Stimulated activated CD4-positive, alpha-beta T cell treated with anti-CD3 and anti-CD28 coated beads, Interleukin-2, amount 100 ng/mL, for 48 hours (primary cell): ENCODE measurements around the gene KRTAP4-9.
"Not testable (repeated sequence)": the region's sequence is repeated elsewhere in the genome, so short reads cannot be mapped to it uniquely, and the experiment has no call there.

Source experiments
- DNase-seq, 2 donors: peaks; one replicate each; pipeline ENCODE4 v3.0.0-alpha.2; 2020

KRTAP4-9 gene

DNA sequence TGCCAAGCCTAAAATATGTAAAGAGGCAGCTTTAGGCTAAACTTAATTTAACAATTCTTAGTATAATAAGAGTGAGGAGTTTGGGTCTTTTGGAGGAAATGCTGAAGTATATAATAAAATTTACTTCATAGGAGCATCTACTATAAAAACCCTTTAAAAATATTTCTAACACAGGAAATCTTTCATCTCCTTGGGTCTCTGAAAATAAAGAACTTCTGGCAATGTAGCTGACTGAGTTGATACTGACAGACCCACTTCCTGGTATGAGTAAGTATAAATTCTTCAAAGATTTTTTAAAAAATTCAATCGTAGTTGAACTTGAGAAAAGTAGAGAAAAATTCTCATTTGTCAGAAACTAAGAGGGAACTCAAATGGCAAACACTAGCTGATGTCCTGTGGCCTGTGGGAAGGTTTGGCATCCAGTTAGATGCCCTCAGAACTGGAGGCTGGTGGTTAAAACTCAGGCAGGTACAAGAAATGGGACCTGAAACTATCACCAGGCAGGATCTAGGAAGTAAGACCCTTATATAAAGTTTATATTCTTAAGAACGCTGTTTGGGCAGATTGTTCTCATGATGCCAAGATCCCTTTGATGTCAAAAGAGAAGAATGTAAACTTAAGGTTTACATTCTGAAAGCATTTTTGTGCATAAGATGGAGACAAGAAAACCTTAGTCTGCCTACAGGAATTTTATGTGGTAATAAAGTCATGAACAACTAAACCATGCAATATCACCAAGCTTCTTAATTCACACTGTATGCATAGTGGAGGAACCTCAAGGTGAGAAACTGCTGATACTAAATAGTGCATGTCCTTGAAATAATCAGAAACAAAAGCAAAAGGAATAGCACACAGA lies 28.9 kb downstream of the KRTAP4-9 start:
- DNase-seq, result no peak

DNA sequence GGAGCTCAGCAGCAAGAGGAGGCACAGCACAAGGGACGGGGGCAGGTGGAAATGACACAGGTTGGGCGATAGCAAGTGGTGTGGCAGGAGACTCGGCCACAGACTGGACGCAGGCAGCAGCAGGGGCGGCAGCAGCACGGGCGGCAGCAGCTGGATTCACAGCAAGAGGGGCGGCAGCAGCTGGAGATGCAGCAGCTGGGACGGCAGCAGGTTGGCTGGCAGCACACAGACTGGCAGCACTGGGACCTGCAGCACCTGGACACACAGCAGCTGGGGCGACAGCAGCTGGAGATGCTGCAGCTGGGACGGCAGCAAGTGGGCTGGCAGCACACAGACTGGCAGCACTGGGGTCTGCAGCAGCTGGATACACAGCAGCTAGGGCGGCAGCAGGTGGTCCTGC lies 34.7 kb downstream of the KRTAP4-9 start:
- not testable (repeated sequence) for DNase-seq

DNA sequence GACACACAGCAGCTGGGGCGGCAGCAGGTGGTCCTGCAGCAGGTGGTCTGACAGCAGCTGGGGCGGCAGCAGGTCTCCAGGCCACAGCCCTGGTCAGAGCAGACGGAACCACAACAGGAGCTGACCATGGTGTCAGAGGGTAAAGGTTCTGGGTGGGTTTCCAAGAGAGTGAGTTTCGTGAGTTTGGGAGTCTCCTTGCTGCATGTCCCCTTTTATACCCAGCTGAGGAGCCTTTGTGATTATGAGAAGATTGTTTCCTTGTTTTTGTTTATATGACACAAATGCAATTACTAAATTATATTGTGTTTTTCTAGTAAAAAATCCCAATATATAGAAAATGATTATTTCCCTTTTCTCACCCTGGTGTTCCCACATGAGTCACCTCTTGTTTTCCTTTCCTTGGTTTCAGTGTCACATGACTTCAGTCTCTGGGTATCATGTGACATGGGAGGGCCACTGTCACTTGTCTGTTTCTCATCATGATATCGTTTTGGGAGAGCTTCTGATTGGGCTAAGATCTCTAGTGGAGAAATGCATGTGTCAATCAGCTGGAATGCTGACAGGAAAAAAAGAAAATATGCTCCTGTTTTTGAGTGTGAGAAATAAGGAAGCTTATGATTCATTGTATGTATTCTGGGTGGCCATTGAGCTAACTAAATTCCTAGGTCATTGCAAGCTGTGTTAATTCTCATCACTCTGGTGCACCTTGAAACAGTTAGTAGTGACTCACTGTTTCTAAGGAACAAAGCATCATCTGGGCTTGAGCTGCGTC lies 35.4 kb downstream of the KRTAP4-9 start, which contains the start of gene KRTAP4-6:
Gene KRTAP4-6 (minus strand): TSS at position 185 of the 772 bp plus-strand sequence. CDS start 57 bp downstream, at position 128.
- DNase-seq, result no peak

DNA sequence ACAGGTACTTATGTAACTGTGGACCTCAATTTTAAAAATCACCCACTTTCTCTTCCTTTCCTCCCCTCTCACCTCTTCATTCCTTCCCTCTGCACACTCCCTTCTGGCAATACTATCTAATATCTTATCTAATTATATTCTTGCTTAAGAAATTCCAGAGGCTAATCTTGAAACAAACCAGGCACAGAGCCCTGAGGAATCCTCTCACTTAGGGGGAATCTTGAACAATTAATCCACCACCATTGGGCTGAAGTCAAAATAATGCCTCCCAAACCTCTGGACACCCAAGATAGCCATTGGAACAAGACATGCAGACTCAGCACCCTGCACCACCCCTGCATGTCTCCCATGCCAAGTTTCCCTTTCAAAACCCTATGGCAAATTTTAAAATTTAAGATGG lies 36.2 kb downstream of the KRTAP4-9 start:
- no peak for DNase-seq

DNA sequence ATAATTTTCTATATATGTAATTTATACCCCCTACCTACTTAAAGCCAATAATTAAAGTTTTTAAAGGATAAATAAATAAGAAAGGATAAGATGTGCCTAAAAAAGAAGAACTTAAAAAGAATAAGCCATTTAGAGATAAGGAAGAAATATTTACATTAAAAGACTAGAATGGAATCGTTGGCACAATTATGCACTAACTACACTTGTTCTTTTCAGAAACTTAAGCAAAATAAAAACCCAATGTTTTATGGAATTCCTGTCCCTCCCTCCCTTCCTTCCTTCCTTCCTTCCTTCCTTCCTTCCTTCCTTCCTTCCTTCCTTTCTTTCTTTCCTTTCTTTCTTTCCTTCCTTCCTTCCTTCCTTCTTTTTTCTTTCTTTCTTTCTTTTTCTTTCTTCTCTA lies 39.7 kb downstream of the KRTAP4-9 start:
- DNase-seq, result no peak

DNA sequence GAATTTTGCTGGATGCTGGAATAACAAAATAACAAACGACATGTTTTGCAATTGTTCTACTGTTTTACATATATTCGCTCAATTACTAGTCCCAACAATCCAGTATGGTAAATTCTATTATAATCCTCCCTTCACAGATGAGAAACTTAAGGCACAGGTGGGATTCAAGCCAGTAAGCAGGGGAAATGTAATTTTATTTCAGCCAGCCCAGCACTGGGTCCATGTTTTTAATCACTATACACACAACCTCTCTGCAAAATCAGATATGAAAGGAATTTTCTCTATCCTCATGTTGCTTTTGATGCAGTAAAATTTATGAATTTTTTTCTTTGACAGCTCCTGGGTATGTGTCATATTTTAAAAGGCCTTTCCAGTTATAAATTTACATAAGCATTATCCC lies 40.1 kb downstream of the KRTAP4-9 start:
- no peak for DNase-seq

DNA sequence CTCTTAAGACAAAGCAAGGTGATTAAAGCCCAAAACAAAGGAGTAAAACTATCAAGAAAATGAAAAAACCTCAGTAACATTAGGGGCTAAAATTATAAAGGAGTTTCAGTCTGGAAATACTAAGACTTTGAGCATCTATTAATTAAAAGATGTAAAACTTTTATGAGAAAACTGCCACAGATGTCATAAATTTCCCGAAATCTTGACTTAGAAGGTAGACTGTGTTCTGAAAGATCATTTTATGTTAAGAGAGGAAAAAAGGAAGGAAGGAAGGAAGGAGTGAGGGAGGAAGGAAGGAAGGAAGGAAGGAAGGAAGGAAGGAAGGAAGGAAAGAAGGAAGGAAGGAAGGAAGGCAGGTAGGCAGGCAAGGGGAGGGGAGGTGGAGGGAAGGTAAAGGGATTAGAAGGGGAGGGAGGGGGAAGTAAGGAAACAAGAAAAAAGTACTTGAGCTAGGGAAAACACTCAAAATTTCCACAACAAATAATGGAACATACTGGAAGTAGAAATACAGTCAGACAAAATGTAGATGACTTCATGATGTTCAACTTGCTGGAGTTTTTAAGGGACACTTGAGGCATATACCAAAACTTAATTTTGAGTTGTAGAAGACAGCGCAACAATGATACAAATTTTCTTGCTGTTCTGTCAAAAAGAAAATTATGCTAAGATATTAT lies 42.5 kb downstream of the KRTAP4-9 start:
- no peak for DNase-seq

DNA sequence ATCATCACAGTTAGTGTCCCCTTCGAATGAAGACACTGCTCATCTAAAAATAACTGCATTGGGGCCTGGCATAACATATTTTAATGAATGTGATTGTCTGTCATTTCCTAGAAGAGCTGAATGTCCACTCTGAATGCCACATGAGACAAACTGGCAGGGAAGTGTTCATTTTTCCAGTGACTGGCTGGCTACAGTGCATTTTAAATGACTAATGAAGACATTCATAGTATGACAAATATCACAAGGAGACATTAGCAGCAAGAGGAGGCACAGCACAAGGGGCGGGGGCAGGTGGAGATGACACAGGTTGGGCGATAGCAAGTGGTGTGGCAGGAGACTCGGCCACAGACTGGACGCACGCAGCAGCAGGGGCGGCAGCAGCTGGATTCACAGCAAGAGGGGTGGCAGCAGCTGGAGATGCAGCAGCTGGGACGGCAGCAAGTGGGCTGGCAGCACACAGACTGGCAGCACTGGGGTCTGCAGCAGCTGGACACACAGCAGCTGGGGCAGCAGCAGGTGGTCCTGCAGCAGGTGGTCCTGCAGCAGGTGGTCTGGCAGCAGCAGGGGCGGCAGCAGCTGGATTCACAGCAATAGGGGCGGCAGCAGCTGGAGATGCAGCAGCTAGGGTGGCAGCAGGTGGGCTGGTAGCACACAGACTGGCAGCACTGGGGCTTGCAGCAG lies 43.9 kb downstream of the KRTAP4-9 start:
- not testable (repeated sequence) for DNase-seq

DNA sequence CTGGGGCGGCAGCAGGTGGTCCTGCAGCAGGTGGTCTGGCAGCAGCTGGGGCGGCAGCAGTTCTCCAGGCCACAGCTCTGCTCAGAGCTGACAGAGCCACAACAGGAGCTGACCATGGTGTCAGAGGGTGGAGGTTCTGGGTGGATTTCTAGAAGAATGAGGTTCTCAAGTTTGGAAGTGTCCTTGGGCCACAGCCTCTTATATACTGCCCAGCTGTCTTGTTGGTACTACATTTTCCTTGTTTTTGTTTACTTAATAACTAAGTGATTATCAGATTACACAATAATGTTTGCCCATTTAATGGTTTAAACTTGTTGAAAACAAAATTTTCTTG lies 44.4 kb downstream of the KRTAP4-9 start, which contains the start of gene KRTAP4-5:
Gene KRTAP4-5 (minus strand): TSS at position 174 of the 334 bp plus-strand sequence. CDS start 58 bp downstream, at position 116.
- no peak for DNase-seq

DNA sequence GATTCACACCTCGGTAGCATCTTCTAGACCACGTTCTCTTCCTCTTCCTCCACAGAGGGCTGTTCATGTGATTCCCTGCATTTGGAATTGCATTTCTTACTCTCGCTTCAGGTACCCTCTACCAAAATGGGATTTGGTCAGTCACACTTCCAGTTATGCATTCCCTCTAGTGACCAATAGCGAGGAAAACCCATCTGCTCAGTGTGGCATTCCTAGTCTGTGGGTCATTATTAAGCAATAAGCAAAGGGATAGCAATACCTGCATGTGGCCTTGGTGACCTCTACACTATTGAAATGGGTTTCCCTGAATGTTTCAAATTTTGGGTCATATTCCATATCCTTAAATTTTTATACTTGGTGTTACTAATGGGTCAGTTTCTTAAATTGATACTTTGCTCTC lies 44.8 kb downstream of the KRTAP4-9 start:
- DNase-seq, result no peak

DNA sequence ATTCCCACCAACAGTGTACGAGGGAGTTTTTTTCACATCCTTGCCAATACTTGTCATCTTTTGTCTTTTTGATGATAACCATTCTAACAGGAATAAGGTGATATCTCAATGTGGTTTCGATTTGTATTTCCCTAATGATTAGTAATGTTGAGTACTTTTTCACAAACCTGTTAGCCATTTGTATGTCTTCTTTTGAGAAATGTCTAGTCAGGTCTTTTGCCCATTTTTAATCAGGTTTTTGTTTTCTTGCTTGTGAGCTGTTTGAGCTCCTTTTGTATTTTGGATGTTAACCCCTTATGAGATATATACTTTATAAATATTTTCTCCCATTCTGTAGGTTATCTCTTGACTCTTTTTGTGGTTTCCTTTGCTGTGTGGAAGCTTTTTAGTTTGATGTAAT lies 46.3 kb downstream of the KRTAP4-9 start:
- no peak for DNase-seq

DNA sequence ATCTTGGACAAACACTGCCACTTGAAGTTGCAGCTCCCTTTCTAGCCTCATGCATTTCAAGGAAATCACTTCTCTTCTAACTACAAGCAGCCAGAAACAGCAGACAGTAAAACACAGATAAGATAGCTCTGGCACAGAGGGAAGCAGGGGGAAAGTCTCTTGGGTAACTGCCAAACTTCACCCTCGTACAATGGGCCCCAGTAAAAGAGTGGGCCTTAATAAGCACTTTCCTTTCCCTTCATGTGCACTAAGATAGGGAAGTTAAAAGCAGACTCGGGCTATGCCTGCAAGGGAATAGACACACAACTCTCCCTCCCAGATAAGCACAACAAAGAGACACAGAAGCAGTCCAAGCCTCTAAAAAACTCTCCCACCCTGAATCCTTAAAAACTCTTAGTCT lies 48.7 kb downstream of the KRTAP4-9 start:
- no peak for DNase-seq
